DOHH2 (cell line): ENCODE data around the gene PHC2.

Experiments
- CTCF ChIP-seq: fragments of 200-600 bp; sonication (generic); IDR thresholded peaks from one replicate; pipeline ENCODE4 v1.5.1; 2014; ENCODE audit warnings: antibody characterized with exemption, mild to moderate bottlenecking, low read depth, low read length; ENCODE audit not compliant: poor library complexity, severe bottlenecking
- EZH2phosphoT487 ChIP-seq: fragments of 200-600 bp; sonication (generic); IDR thresholded peaks from 2 replicates; pipeline ENCODE4 v1.6.1; 2017; ENCODE audit warnings: borderline replicate concordance, mild to moderate bottlenecking, antibody characterized with exemption, low read length, moderate library complexity, mixed read lengths

GRCh38 chr1:33310702-33311101 is 120.2 kb downstream of the PHC2 start:
- no peak for TF ChIP-seq CTCF
- no peak for TF ChIP-seq EZH2phosphoT487
